Measurements from ENCODE around the gene MAFB. TPM values are rescaled to one million over a fixed set of nuclear protein-coding genes. Genes with fewer than 3 reads are reported as not detected.
A peak's percentile ranks its signal among the peaks of the same experiment; 100 is the strongest.

Gene MAFB
- total and polyA plus RNA-seq, 4 donors = 9.7 to 12.9 (median 11.4) TPM

- H3K9me3 ChIP-seq (ENCODE audit: control insufficient read depth in 4 of 4, low read length in 3 of 4) = no peaks in the 10 kb centered on the region
- peak overlapping the region; percentile 63 to 77 (median 73) for H3K4me3 ChIP-seq (ENCODE audit: low read depth in 1 of 3, low read length in 3 of 3)
- no peak for TF ChIP-seq HNF4G (IDR thresholded peaks at IDR 0.05)
- no peak for TF ChIP-seq RXRA (IDR thresholded peaks at IDR 0.05)
- H3K36me3 ChIP-seq (ENCODE audit: control insufficient read depth in 4 of 4, insufficient read depth in 3 of 4, low read depth in 1 of 4, low read length in 3 of 4) = no peaks in the 10 kb centered on the region
- peaks cover 0 to 23% (median 9%) of the 10 kb centered on the region in 4 donors for H3K4me1 ChIP-seq (ENCODE audit: control insufficient read depth in 4 of 4, insufficient read depth in 4 of 4, low read length in 3 of 4)
- no peak for DNase-seq (ENCODE audit: low spot score)
- 28% methylated on average over 45 of the region's 45 CpGs for WGBS
- no peak overlapping the region for H3K9ac ChIP-seq (ENCODE audit: low read depth in 1 of 2, low read length in 2 of 2)
- no peaks in the 10 kb centered on the region for H3K27me3 ChIP-seq (ENCODE audit: control insufficient read depth in 4 of 4, insufficient read depth in 4 of 4, low read length in 3 of 4)
- H3K27ac ChIP-seq (ENCODE audit: low read depth in 1 of 2, low read length in 2 of 2) = peak overlapping the region; percentile 91 to 95
Observed at GRCh38 chr20:40690836-40691565, 2.0 kb upstream of the MAFB start.

GRCh38 chr20:40689943-40690835 is 1.2 kb upstream of the MAFB start:
- WGBS = 2% methylated on average over 84 of the region's 84 CpGs

More at GRCh38 chr20:40689943-40690835, 1.2 kb upstream of the MAFB start:
- TF ChIP-seq SP1 (IDR thresholded peaks at IDR 0.05) (peak; percentile 9), FOXA2 (IDR thresholded peaks at IDR 0.05) (no peak), HNF4G (IDR thresholded peaks at IDR 0.05) (no peak), RXRA (IDR thresholded peaks at IDR 0.05) (no peak), NR2F2 (IDR thresholded peaks at IDR 0.05) (peak; percentile 6), RAD21 (IDR thresholded peaks at IDR 0.05) (peak; percentile 91), JUND (IDR thresholded peaks at IDR 0.05) (peak in 1 of 2 donors; percentile 33), REST (IDR thresholded peaks at IDR 0.05) (no peak), ATF3 (IDR thresholded peaks at IDR 0.05) (no peak), CTCF (IDR thresholded peaks at IDR 0.05; ENCODE audit: low read depth, low read length, missing input control) (peak; percentile 95), YY1 (IDR thresholded peaks at IDR 0.05) (peak; percentile 95), HNF4A (conservative IDR thresholded peaks at IDR 0.05) (peak in 1 of 2 donors; percentile 4), MAX (IDR thresholded peaks at IDR 0.05) (no peak), ZBTB33 (IDR thresholded peaks at IDR 0.05) (peak; percentile 0), FOXA1 (IDR thresholded peaks at IDR 0.05) (no peak), EGR1 (IDR thresholded peaks at IDR 0.05; ENCODE audit: low read depth in 2 of 2) (no peak), GABPA (IDR thresholded peaks at IDR 0.05 in 1 of 2, conservative IDR thresholded peaks at IDR 0.05 in 1 of 2) (no peak), TAF1 (conservative IDR thresholded peaks at IDR 0.05) (peak; percentile 68)
- Histone ChIP-seq H3K4me3 (ENCODE audit: low read depth in 1 of 3, low read length in 3 of 3) (peak overlapping the region; percentile 63 to 77 (median 73)), H3K9ac (ENCODE audit: low read depth in 1 of 2, low read length in 2 of 2) (peak overlapping the region; percentile 63 to 76), H3K27me3 (ENCODE audit: control insufficient read depth in 4 of 4, insufficient read depth in 4 of 4, low read length in 3 of 4) (no peaks in the 10 kb centered on the region), H3K9me3 (ENCODE audit: control insufficient read depth in 4 of 4, low read length in 3 of 4) (no peaks in the 10 kb centered on the region), H3K4me1 (ENCODE audit: control insufficient read depth in 4 of 4, insufficient read depth in 4 of 4, low read length in 3 of 4) (peaks cover 0 to 27% (median 14%) of the 10 kb centered on the region in 4 donors), H3K36me3 (ENCODE audit: control insufficient read depth in 4 of 4, insufficient read depth in 3 of 4, low read depth in 1 of 4, low read length in 3 of 4) (no peaks in the 10 kb centered on the region), H3K27ac (ENCODE audit: low read depth in 1 of 2, low read length in 2 of 2) (peak overlapping the region; percentile 91 to 95)
- DNase-seq (ENCODE audit: low spot score) = peak; percentile 85

All from liver (tissue), 9 donors.